ENCODE data around the gene AMZ1. TPM values are rescaled to one million over a fixed set of nuclear protein-coding genes. Genes with fewer than 3 reads are reported as not detected.

AMZ1 gene
- total RNA-seq, 2 donors from 2014 or later: 0.66 to 1.6 TPM

- Histone ChIP-seq H3K4me1 (ENCODE audit: control insufficient read depth, insufficient read depth, low read length) (no peaks in the 10 kb centered on the region), H3K27me3 (ENCODE audit: control insufficient read depth, insufficient read depth, low read length, poor library complexity, severe bottlenecking) (no peaks in the 10 kb centered on the region), H3K27ac (ENCODE audit: low read depth, low read length) (no peak overlapping the region), H3K4me3 (ENCODE audit: low read length) (no peak overlapping the region), H3K9me3 (ENCODE audit: control insufficient read depth, low read length) (no peaks in the 10 kb centered on the region), H3K36me3 (ENCODE audit: control insufficient read depth, insufficient read depth, low read length) (no peaks in the 10 kb centered on the region), H3K9ac (ENCODE audit: extremely low read depth, low read length, poor library complexity, severe bottlenecking) (no peak overlapping the region)
- Mint-ChIP-seq H3K36me3 (ENCODE audit: low read depth) (peaks cover 39% of the 10 kb centered on the region), H3K4me1 (peaks cover 12% of the 10 kb centered on the region), H3K27me3 (ENCODE audit: insufficient read depth) (no peaks in the 10 kb centered on the region), H3K4me3 (no peak overlapping the region), H3K9me3 (peaks cover 21% of the 10 kb centered on the region), H3K27ac (no peak overlapping the region)
- no peak for TF ChIP-seq CTCF (conservative IDR thresholded peaks at IDR 0.05)
- peak; percentile 57 for DNase-seq
- 77 to 82% methylated on average over 4 to 5 of the region's 5 CpGs for WGBS, 2 experiments (ENCODE audit: insufficient coverage in 1 of 2, insufficient read length in 1 of 2)
These were observed 63.1 kb downstream of the AMZ1 start for GRCh38 chr7:2751086-2751485.

- H3K4me3 ChIP-seq (ENCODE audit: low read length): no peak overlapping the region
- Mint-ChIP-seq H3K9me3 (peaks cover 5% of the 10 kb centered on the region), H3K36me3 (ENCODE audit: low read depth) (peaks cover 40% of the 10 kb centered on the region), H3K4me3 (no peak overlapping the region), H3K27ac (no peak overlapping the region), H3K4me1 (peaks cover 16% of the 10 kb centered on the region), H3K27me3 (ENCODE audit: insufficient read depth) (no peaks in the 10 kb centered on the region)
- no peak for TF ChIP-seq CTCF (conservative IDR thresholded peaks at IDR 0.05)
- no peak for DNase-seq
- no peaks in the 10 kb centered on the region for H3K4me1 ChIP-seq (ENCODE audit: control insufficient read depth, insufficient read depth, low read length)
- no peaks in the 10 kb centered on the region for H3K9me3 ChIP-seq (ENCODE audit: control insufficient read depth, low read length)
- H3K27me3 ChIP-seq (ENCODE audit: control insufficient read depth, insufficient read depth, low read length, poor library complexity, severe bottlenecking): no peaks in the 10 kb centered on the region
- 90 to 95% methylated on average over 3 of the region's 3 CpGs for WGBS, 2 experiments (ENCODE audit: insufficient coverage in 1 of 2, insufficient read length in 1 of 2)
- H3K9ac ChIP-seq (ENCODE audit: extremely low read depth, low read length, poor library complexity, severe bottlenecking): no peak overlapping the region
- peaks cover 5% of the 10 kb centered on the region for H3K36me3 ChIP-seq (ENCODE audit: control insufficient read depth, insufficient read depth, low read length)
- H3K27ac ChIP-seq (ENCODE audit: low read depth, low read length): no peak overlapping the region
These were observed 65.1 kb downstream of the AMZ1 start for GRCh38 chr7:2753148-2753547.

GRCh38 chr7:2754086-2754485, 66.1 kb downstream of the AMZ1 start:
- peaks cover 5% of the 10 kb centered on the region for H3K9me3 Mint-ChIP-seq
- peaks cover 16% of the 10 kb centered on the region for H3K4me1 Mint-ChIP-seq
- H3K4me3 ChIP-seq (ENCODE audit: low read length): no peak overlapping the region
- DNase-seq: no peak
- no peak overlapping the region for H3K4me3 Mint-ChIP-seq
- H3K27me3 Mint-ChIP-seq (ENCODE audit: insufficient read depth): no peaks in the 10 kb centered on the region
- WGBS, 2 experiments (ENCODE audit: insufficient coverage in 1 of 2, insufficient read length in 1 of 2): 94 to 95% methylated on average over 3 to 5 of the region's 5 CpGs
- no peak overlapping the region for H3K27ac Mint-ChIP-seq
- H3K9me3 ChIP-seq (ENCODE audit: control insufficient read depth, low read length): no peaks in the 10 kb centered on the region
- peaks cover 5% of the 10 kb centered on the region for H3K36me3 ChIP-seq (ENCODE audit: control insufficient read depth, insufficient read depth, low read length)
- H3K27me3 ChIP-seq (ENCODE audit: control insufficient read depth, insufficient read depth, low read length, poor library complexity, severe bottlenecking): no peaks in the 10 kb centered on the region
- H3K9ac ChIP-seq (ENCODE audit: extremely low read depth, low read length, poor library complexity, severe bottlenecking): no peak overlapping the region
- H3K36me3 Mint-ChIP-seq (ENCODE audit: low read depth): peaks cover 45% of the 10 kb centered on the region
- TF ChIP-seq CTCF (conservative IDR thresholded peaks at IDR 0.05): no peak
- H3K4me1 ChIP-seq (ENCODE audit: control insufficient read depth, insufficient read depth, low read length): no peaks in the 10 kb centered on the region
- H3K27ac ChIP-seq (ENCODE audit: low read depth, low read length): no peak overlapping the region

Measured in endodermal cell (in vitro differentiated cells).